ENCODE results near the gene KCNH8. TPM values are rescaled to one million over a fixed set of nuclear protein-coding genes. Genes with fewer than 3 reads are reported as not detected.

The KCNH8 gene
- polyA plus RNA-seq, 1 donor from 2014 or later, result 28.9 TPM

- Histone ChIP-seq H3K9ac (ENCODE audit: low read length) (no peak overlapping the region), H4K20me1 (ENCODE audit: insufficient read depth) (no peaks in the 10 kb centered on the region), H3K9me2 (ENCODE audit: insufficient read depth, low read length) (no peaks in the 10 kb centered on the region), H3K27ac (ENCODE audit: low read length) (no peak overlapping the region), H3K79me2 (replicated peaks; ENCODE audit: insufficient read depth, low read length) (no peaks in the 10 kb centered on the region), H3F3A (ENCODE audit: insufficient read depth, low read length, poor library complexity, severe bottlenecking) (no peaks in the 10 kb centered on the region), H3K9me3 (ENCODE audit: low read length) (no peaks in the 10 kb centered on the region), H3K4me2 (ENCODE audit: low read length) (no peak overlapping the region), H2AFZ (ENCODE audit: low read depth, low read length) (no peak overlapping the region), H3K4me3 (ENCODE audit: low read length) (no peak overlapping the region), H3K36me3 (ENCODE audit: insufficient read depth, low read length) (no peaks in the 10 kb centered on the region), H3K27me3 (ENCODE audit: insufficient read depth, low read depth, low read length) (no peaks in the 10 kb centered on the region)
- no peak for TF ChIP-seq CTCF (IDR thresholded peaks at IDR 0.05; ENCODE audit: poor library complexity, severe bottlenecking)
- no peak for TF ChIP-seq EZH2 (IDR thresholded peaks at IDR 0.05; ENCODE audit: borderline replicate concordance, insufficient read depth, low read length, poor library complexity, severe bottlenecking)
- TF ChIP-seq RAD21 (conservative IDR thresholded peaks at IDR 0.05), result no peak
- TF ChIP-seq MXI1 (conservative IDR thresholded peaks at IDR 0.05; ENCODE audit: poor library complexity, severe bottlenecking), result no peak
- no peak for TF ChIP-seq SMC3 (conservative IDR thresholded peaks at IDR 0.05; ENCODE audit: poor library complexity)
- TF ChIP-seq TAF1 (IDR thresholded peaks at IDR 0.05; ENCODE audit: low read depth), result no peak
- no peak for TF ChIP-seq EP300 (conservative IDR thresholded peaks at IDR 0.05; ENCODE audit: poor library complexity, severe bottlenecking)
- TF ChIP-seq REST (IDR thresholded peaks at IDR 0.05; ENCODE audit: borderline replicate concordance), result no peak
- no peak for TF ChIP-seq POLR2AphosphoS5 (IDR thresholded peaks at IDR 0.05)
Observed at GRCh38 chr3:19348500-19348899, 200.2 kb downstream of the KCNH8 start.

DNA sequence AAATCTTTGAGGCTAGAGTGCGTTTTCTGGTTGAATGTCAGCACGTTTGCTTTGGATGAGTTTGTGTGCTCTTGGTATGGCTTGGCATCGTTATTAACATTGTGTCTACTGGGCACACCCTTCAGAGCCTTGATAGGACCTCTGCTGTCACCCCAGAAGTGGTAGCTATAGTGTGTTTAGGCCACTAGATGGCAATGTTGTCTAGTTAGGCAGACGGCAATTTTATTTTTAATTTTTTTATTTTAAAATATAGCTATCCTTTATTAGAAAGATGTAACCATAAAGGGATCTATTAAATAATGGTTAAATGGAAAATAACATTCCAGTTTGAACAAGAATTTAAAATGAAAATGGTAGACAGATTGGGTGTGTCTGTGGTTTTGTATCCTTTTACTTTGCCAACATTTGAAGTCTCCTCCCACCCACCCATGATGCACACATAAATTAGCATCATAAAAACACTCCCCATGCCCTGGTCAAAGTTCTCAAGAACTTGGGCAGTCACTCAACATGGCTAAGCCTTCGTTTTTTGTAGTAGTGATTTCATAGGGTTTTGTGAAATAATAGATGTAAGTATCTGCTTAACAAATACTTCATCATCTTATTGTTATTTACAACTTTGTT is 200.7 kb downstream of the KCNH8 start:
- Histone ChIP-seq H3K36me3 (ENCODE audit: insufficient read depth, low read length) (no peaks in the 10 kb centered on the region), H3K9me3 (ENCODE audit: low read length) (no peaks in the 10 kb centered on the region), H3F3A (ENCODE audit: insufficient read depth, low read length, poor library complexity, severe bottlenecking) (no peaks in the 10 kb centered on the region), H3K4me3 (ENCODE audit: low read length) (no peak overlapping the region), H2AFZ (ENCODE audit: low read depth, low read length) (no peak overlapping the region), H3K9ac (ENCODE audit: low read length) (no peak overlapping the region), H3K27me3 (ENCODE audit: insufficient read depth, low read depth, low read length) (no peaks in the 10 kb centered on the region), H3K79me2 (replicated peaks; ENCODE audit: insufficient read depth, low read length) (no peaks in the 10 kb centered on the region), H4K20me1 (ENCODE audit: insufficient read depth) (no peaks in the 10 kb centered on the region), H3K4me2 (ENCODE audit: low read length) (no peak overlapping the region), H3K27ac (ENCODE audit: low read length) (no peak overlapping the region), H3K9me2 (ENCODE audit: insufficient read depth, low read length) (no peaks in the 10 kb centered on the region)
- TF ChIP-seq CTCF (IDR thresholded peaks at IDR 0.05; ENCODE audit: poor library complexity, severe bottlenecking), result peak; percentile 48
- TF ChIP-seq SMC3 (conservative IDR thresholded peaks at IDR 0.05; ENCODE audit: poor library complexity), result no peak
- TF ChIP-seq EZH2 (IDR thresholded peaks at IDR 0.05; ENCODE audit: borderline replicate concordance, insufficient read depth, low read length, poor library complexity, severe bottlenecking), result no peak
- peak; percentile 54 for TF ChIP-seq RAD21 (conservative IDR thresholded peaks at IDR 0.05)
